ENCODE measurements around the gene COBL. TPM values are rescaled to one million over a fixed set of nuclear protein-coding genes. Genes with fewer than 3 reads are reported as not detected.

The COBL gene
- total RNA-seq, 1 experiment from 2014 or later, result 0.39 TPM

- in situ Hi-C loops (cut with HindIII; ENCODE audit: low pct_unique_long_range_greater_than_20kb, low sequenced_read_pairs), result no loop called here
- DNase-seq (ENCODE audit: low read depth, low spot score) (no peak), ATAC-seq (no peak)
- Histone ChIP-seq H3K36me3 (ENCODE audit: control insufficient read depth, insufficient read depth, low read length) (no peaks in the 10 kb centered on the region), H3K4me3 (ENCODE audit: low read depth in 2 of 2, low read length in 2 of 2) (no peak overlapping the region), H3K27me3 (ENCODE audit: control insufficient read depth, insufficient read depth, low read length) (peaks cover 2% of the 10 kb centered on the region; the same call in 1 of the 2 replicates), H3K4me1 (ENCODE audit: control insufficient read depth, insufficient read depth, low read length) (no peaks in the 10 kb centered on the region), H3K27ac (ENCODE audit: low read length) (no peak overlapping the region), H3K9me3 (ENCODE audit: control insufficient read depth, insufficient read depth, low read depth, low read length) (no peaks in the 10 kb centered on the region)
- no TSS peak for BruUV-seq (replicated peaks)
- no peak for TF ChIP-seq TCF7L2 (IDR thresholded peaks at IDR 0.05; ENCODE audit: low read depth, low read length)
- no peak for TF ChIP-seq POLR2AphosphoS5 (IDR thresholded peaks at IDR 0.05; ENCODE audit: low read depth, low read length)
- TF ChIP-seq CTCF (IDR thresholded peaks at IDR 0.05), result no peak
- no peak for TF ChIP-seq REST (IDR thresholded peaks at IDR 0.05; ENCODE audit: insufficient read depth in 1 of 2, low read depth in 2 of 2, low read length in 1 of 2)
- TF ChIP-seq SIN3A (IDR thresholded peaks at IDR 0.05; ENCODE audit: borderline replicate concordance, insufficient read depth, low read depth, low read length), result no peak
- ChIA-PET POLR2A (no interaction called here), CTCF (no interaction called here)
- intact Hi-C loops (cut with micrococcal nuclease; ENCODE audit: unreplicated experiment), result no loop called here
These were observed 246.5 kb downstream of the COBL start for GRCh38 chr7:51070151-51070550.

- H3K27ac ChIP-seq (ENCODE audit: low read length), result no peak overlapping the region
- intact Hi-C loops (cut with micrococcal nuclease; ENCODE audit: unreplicated experiment) (loop anchor here (5.0 kb wide), 2 partner anchors 287 to 977 kb away; partner anchors contain the start of genes GRB10 and ZPBP), in situ Hi-C loops (cut with HindIII; ENCODE audit: low pct_unique_long_range_greater_than_20kb, low sequenced_read_pairs) (no loop called here)
- H3K4me1 ChIP-seq (ENCODE audit: control insufficient read depth, insufficient read depth, low read length), result no peaks in the 10 kb centered on the region
- peaks cover 2% of the 10 kb centered on the region; the same call in 1 of the 2 replicates for H3K27me3 ChIP-seq (ENCODE audit: control insufficient read depth, insufficient read depth, low read length)
- ChIA-PET CTCF (no interaction called here), POLR2A (no interaction called here)
- H3K4me3 ChIP-seq (ENCODE audit: low read depth in 2 of 2, low read length in 2 of 2), result no peak overlapping the region
- BruUV-seq (replicated peaks), result no TSS peak
- DNase-seq (ENCODE audit: low read depth, low spot score), result no peak
- H3K36me3 ChIP-seq (ENCODE audit: control insufficient read depth, insufficient read depth, low read length), result no peaks in the 10 kb centered on the region
- H3K9me3 ChIP-seq (ENCODE audit: control insufficient read depth, insufficient read depth, low read depth, low read length), result no peaks in the 10 kb centered on the region
- ATAC-seq, result no peak
- TF ChIP-seq SIN3A (IDR thresholded peaks at IDR 0.05; ENCODE audit: borderline replicate concordance, insufficient read depth, low read depth, low read length), result no peak
- no peak for TF ChIP-seq TCF7L2 (IDR thresholded peaks at IDR 0.05; ENCODE audit: low read depth, low read length)
- TF ChIP-seq REST (IDR thresholded peaks at IDR 0.05; ENCODE audit: insufficient read depth in 1 of 2, low read depth in 2 of 2, low read length in 1 of 2), result no peak
- no peak for TF ChIP-seq POLR2AphosphoS5 (IDR thresholded peaks at IDR 0.05; ENCODE audit: low read depth, low read length)
- no peak for TF ChIP-seq CTCF (IDR thresholded peaks at IDR 0.05)
These were observed 247.1 kb downstream of the COBL start for GRCh38 chr7:51069411-51070083.
